ENCODE data around the gene SELENOW.
A peak's percentile ranks its signal among the peaks of the same experiment; 100 is the strongest.
"Not testable (repeated sequence)": the region's sequence is repeated elsewhere in the genome, so short reads cannot be mapped to it uniquely, and the experiment has no call there.

The SELENOW gene

GRCh38 chr19:47760632-47760999 lies 17.9 kb upstream of the SELENOW start:
- no peak for TF ChIP-seq CTCF (IDR thresholded peaks at IDR 0.05)
- Histone ChIP-seq H3K27ac (no peak overlapping the region), H3K27me3 (no peaks in the 10 kb centered on the region), H3K4me1 (peaks cover 0 to 2% (median 0%) of the 10 kb centered on the region in 4 donors), H3K36me3 (peaks cover 33 to 51% (median 39%) of the 10 kb centered on the region in 3 donors), H3K4me3 (no peak overlapping the region), H3K9me3 (no peaks in the 10 kb centered on the region)
- intact Hi-C loops (cut with DNase I; ENCODE audit: low total_unique reads), result no loop called here
- DNase-seq, result no peak

GRCh38 chr19:47761566-47761965 lies 16.9 kb upstream of the SELENOW start:
- H3K27ac ChIP-seq, result no peak overlapping the region
- no peaks in the 10 kb centered on the region for H3K9me3 ChIP-seq
- intact Hi-C loops (cut with DNase I; ENCODE audit: low total_unique reads), result no loop called here
- no peak for DNase-seq
- H3K4me1 ChIP-seq, result peaks cover 0 to 7% (median 0%) of the 10 kb centered on the region in 4 donors
- peaks cover 23 to 42% (median 29%) of the 10 kb centered on the region in 3 donors for H3K36me3 ChIP-seq
- no peak overlapping the region for H3K4me3 ChIP-seq
- TF ChIP-seq CTCF (IDR thresholded peaks at IDR 0.05), result no peak
- no peaks in the 10 kb centered on the region for H3K27me3 ChIP-seq

- Histone ChIP-seq H3K9me3 (no peaks in the 10 kb centered on the region), H3K27me3 (no peaks in the 10 kb centered on the region), H3K4me3 (no peak overlapping the region), H3K4me1 (peaks cover 0 to 7% (median 0%) of the 10 kb centered on the region in 4 donors), H3K36me3 (peaks cover 17 to 36% (median 23%) of the 10 kb centered on the region in 3 donors), H3K27ac (no peak overlapping the region)
- no peak for DNase-seq
- TF ChIP-seq CTCF (IDR thresholded peaks at IDR 0.05), result no peak
- intact Hi-C loops (cut with DNase I; ENCODE audit: low total_unique reads), result no loop called here
These were observed 16.4 kb upstream of the SELENOW start for GRCh38 chr19:47762151-47762550.

GRCh38 chr19:47762615-47763308 lies 15.7 kb upstream of the SELENOW start:
- Histone ChIP-seq H3K27ac (no peak overlapping the region), H3K27me3 (no peaks in the 10 kb centered on the region)
- DNase-seq, result no peak

GRCh38 chr19:47764705-47765104 lies 13.8 kb upstream of the SELENOW start:
- not testable (repeated sequence) for DNase-seq, H3K4me1 ChIP-seq, H3K27ac ChIP-seq, H3K27me3 ChIP-seq, H3K9me3 ChIP-seq, H3K4me3 ChIP-seq
- peaks cover 0 to 10% (median 0%) of the 10 kb centered on the region in 3 donors for H3K36me3 ChIP-seq
- intact Hi-C loops (cut with DNase I; ENCODE audit: low total_unique reads), result loop anchor here (5.0 kb wide), 1 partner anchor 98 kb away; no protein-coding TSS in a partner anchor

More at GRCh38 chr19:47762615-47763308, 15.7 kb upstream of the SELENOW start:
- Histone ChIP-seq H3K4me1 (peaks cover 0 to 7% (median 0%) of the 10 kb centered on the region in 4 donors), H3K36me3 (peaks cover 11 to 30% (median 17%) of the 10 kb centered on the region in 3 donors), H3K9me3 (no peaks in the 10 kb centered on the region), H3K4me3 (no peak overlapping the region)
- no peak for TF ChIP-seq CTCF (IDR thresholded peaks at IDR 0.05)
- intact Hi-C loops (cut with DNase I; ENCODE audit: low total_unique reads), result no loop called here

GRCh38 chr19:47765523-47766358 lies 12.8 kb upstream of the SELENOW start:
- H3K27ac ChIP-seq, result no peak overlapping the region

More at GRCh38 chr19:47765523-47766358, 12.8 kb upstream of the SELENOW start:
- no peak overlapping the region for H3K4me3 ChIP-seq
- peaks cover 0 to under 1% (median 0%) of the 10 kb centered on the region in 3 donors for H3K36me3 ChIP-seq
- H3K27me3 ChIP-seq, result no peaks in the 10 kb centered on the region
- DNase-seq, result peak in 1 of 2 donors; percentile 79
- intact Hi-C loops (cut with DNase I; ENCODE audit: low total_unique reads), result loop anchor here (2.0 to 5.0 kb wide), 2 partner anchors 21 to 97 kb away; no protein-coding TSS in a partner anchor
- peaks cover 0 to 7% (median 0%) of the 10 kb centered on the region in 4 donors for H3K4me1 ChIP-seq
- no peaks in the 10 kb centered on the region for H3K9me3 ChIP-seq
- TF ChIP-seq CTCF (IDR thresholded peaks at IDR 0.05), result peak; percentile 77 to 84

All from tibial artery (tissue), 4 donors.